HL-60 (cell line): ENCODE measurements around the gene IQCH.

ENCODE experiments used
- CTCF ChIP-seq: IDR thresholded peaks from one replicate; pipeline ENCODE4 v1.5.1; 2011; ENCODE audit warnings: low read length, control low read depth, inconsistent platforms; ENCODE audit not compliant: insufficient read depth
- GABPA ChIP-seq: IDR thresholded peaks from 2 replicates; pipeline ENCODE4 v1.6.1; 2012; ENCODE audit warnings: low read depth
- POLR2AphosphoS5 ChIP-seq: IDR thresholded peaks from 2 replicates; pipeline ENCODE4 v1.6.1; 2012; ENCODE audit warnings: low read depth
- SPI1 ChIP-seq: IDR thresholded peaks from 2 replicates; pipeline ENCODE4 v1.6.1; 2012; ENCODE audit warnings: low read depth, mild to moderate bottlenecking, borderline replicate concordance

GRCh38 chr15:67383899-67384298, 129.3 kb downstream of the IQCH start:
- no peak for TF ChIP-seq CTCF
- TF ChIP-seq GABPA, result no peak
- no peak for TF ChIP-seq POLR2AphosphoS5
- TF ChIP-seq SPI1, result no peak
